Keratinocyte (primary cell): ENCODE results near the gene CSK. TPM values are rescaled to one million over a fixed set of nuclear protein-coding genes. Genes with fewer than 3 reads are reported as not detected.

Experiments
- DNase-seq: peaks from one replicate; pipeline ENCODE4 v3.0.0-alpha.2; 2011; ENCODE audit warnings: low read depth, missing footprints, low spot score
- FAIRE-seq: peaks from 2 replicates; lab custom pipeline; 2011; peaks lifted over from hg19 to GRCh38; lab: Jason Lieb, UNC
- H2AFZ ChIP-seq: 2 replicates; pipeline ENCODE4 v1.6.0; 2012; ENCODE audit warnings: low read length, control low read depth, inconsistent platforms; ENCODE audit not compliant: control insufficient read depth
- H3K27ac ChIP-seq: 2 replicates; pipeline ENCODE4 v1.5.1; 2011; ENCODE audit warnings: low read length; ENCODE audit not compliant: control insufficient read depth, insufficient read depth
- H3K27me3 ChIP-seq: 3 replicates; pipeline ENCODE4 v1.6.0; 2011; ENCODE audit warnings: low read length; ENCODE audit not compliant: control insufficient read depth, insufficient read depth; ENCODE audit errors: extremely low read depth
- H3K36me3 ChIP-seq, 2 experiments: 2 replicates in 1 of 2; 3 replicates in 1 of 2; pipeline ENCODE4 v1.5.1; 2011; ENCODE audit warnings: low read length in 2 of 2, mild to moderate bottlenecking in 1 of 2; ENCODE audit not compliant: control insufficient read depth in 2 of 2, insufficient read depth in 2 of 2; ENCODE audit errors: extremely low read depth in 1 of 2
- H3K4me1 ChIP-seq: 3 replicates; pipeline ENCODE4 v1.5.1; 2011; ENCODE audit warnings: low read length; ENCODE audit not compliant: control insufficient read depth, insufficient read depth; ENCODE audit errors: extremely low read depth
- H3K4me2 ChIP-seq: 3 replicates; pipeline ENCODE4 v1.6.0; 2011; ENCODE audit warnings: low read depth, low read length; ENCODE audit not compliant: control insufficient read depth, insufficient read depth; ENCODE audit errors: extremely low read depth
- H3K4me3 ChIP-seq, 3 experiments: fragments of 200-600 bp in 1 of 3; sonication (generic) in 1 of 3; 2 replicates in 2 of 3; 3 replicates in 1 of 3; pipeline ENCODE4 v1.5.1; 2011 to 2016; ENCODE audit warnings: low read length in 3 of 3, mild to moderate bottlenecking in 3 of 3, control low read depth in 2 of 3, inconsistent platforms in 1 of 3, low read depth in 1 of 3, mixed read lengths in 1 of 3, mixed run types in 1 of 3, moderate library complexity in 1 of 3; ENCODE audit not compliant: control insufficient read depth in 2 of 3, insufficient read depth in 2 of 3; ENCODE audit errors: extremely low read depth in 1 of 3
- H3K79me2 ChIP-seq: 2 replicates; pipeline ENCODE4 v1.6.0; 2012; ENCODE audit warnings: low read length; ENCODE audit not compliant: control insufficient read depth, insufficient read depth
- H3K9ac ChIP-seq: 3 replicates; pipeline ENCODE4 v1.6.0; 2011; ENCODE audit warnings: low read length; ENCODE audit not compliant: control insufficient read depth, insufficient read depth; ENCODE audit errors: extremely low read depth
- H3K9me1 ChIP-seq: 3 replicates; pipeline ENCODE4 v1.6.0; 2011; ENCODE audit warnings: low read length; ENCODE audit not compliant: control insufficient read depth, insufficient read depth; ENCODE audit errors: extremely low read depth
- H3K9me3 ChIP-seq: 2 replicates; pipeline ENCODE4 v1.5.1; 2012; ENCODE audit warnings: low read depth, low read length; ENCODE audit not compliant: control insufficient read depth
- H4K20me1 ChIP-seq: 3 replicates; pipeline ENCODE4 v1.6.0; 2011; ENCODE audit warnings: low read length; ENCODE audit not compliant: control insufficient read depth, insufficient read depth; ENCODE audit errors: extremely low read depth
- CTCF ChIP-seq, 3 experiments: IDR thresholded peaks in 1 of 3; conservative IDR thresholded peaks in 1 of 3; optimal IDR thresholded peaks in 1 of 3; 2 replicates in 2 of 3; 3 replicates in 1 of 3; pipeline versions ENCODE3 to v1.5.1; 2011; ENCODE audit warnings: low read length in 3 of 3, mild to moderate bottlenecking in 3 of 3, moderate library complexity in 2 of 3, control low read depth in 1 of 3, inconsistent platforms in 1 of 3; ENCODE audit not compliant: insufficient read depth in 2 of 3; ENCODE audit errors: extremely low read depth in 1 of 3
- EZH2 ChIP-seq: IDR thresholded peaks from one replicate; pipeline ENCODE4 v1.6.1; 2012; ENCODE audit warnings: inconsistent platforms, mild to moderate bottlenecking, low read length, moderate library complexity
- dilution Hi-C: fragments of 300-500 bp; cut with MboI; formaldehyde crosslinking; loops from one replicate; pipeline ENCODE4 v1.7.0; 2020; ENCODE audit warnings: low sequenced_read_pairs; ENCODE audit not compliant: extremely low pct_ligation_motif_present
- polyA plus RNA-seq, 5 experiments: library from polyadenylated mRNA; depleted of rRNA in 3 of 5; stranded (reverse) in 3 of 5; stranded (forward) in 1 of 5; unstranded in 1 of 5; fragments of >200 nt; gene quantifications; 1 replicate in 1 of 5; 2 replicates in 3 of 5; 3 replicates in 1 of 5; pipeline versions ENCODE4 v1.2.1 to v1.2.3, GENCODE V29; 2011 to 2012; ENCODE audit warnings: missing spikeins in 2 of 5, low read depth in 1 of 5, low replicate concordance in 1 of 5

CSK gene
- polyA plus RNA-seq, 1 donor (not counting 4 experiments of a cell fraction or from before 2014, with no cell fraction given), result 17.2 TPM

- Histone ChIP-seq H3K9me3 (no peaks in the 10 kb centered on the region), H2AFZ (no peak overlapping the region), H4K20me1 (peaks cover 39% of the 10 kb centered on the region), H3K79me2 (peaks cover 81% of the 10 kb centered on the region), H3K4me2 (no peak overlapping the region), H3K4me1 (peaks cover 61% of the 10 kb centered on the region), H3K9me1 (peaks cover 21% of the 10 kb centered on the region), H3K4me3 (no peak overlapping the region), H3K9ac (no peak overlapping the region), H3K27ac (no peak overlapping the region), H3K27me3 (no peaks in the 10 kb centered on the region), H3K36me3 (peaks cover 1 to 5% of the 10 kb centered on the region in 2 experiments)
- no peak for FAIRE-seq
- no peak for DNase-seq
- dilution Hi-C loops, result no loop called here
- TF ChIP-seq CTCF (optimal IDR thresholded peaks at IDR 0.05 in 1 of 3, IDR thresholded peaks at IDR 0.05 in 1 of 3, conservative IDR thresholded peaks at IDR 0.05 in 1 of 3; ENCODE audit: extremely low read depth in 1 of 3, insufficient read depth in 2 of 3, low read length in 3 of 3) (no peak), EZH2 (no peak)
Observed at GRCh38 chr15:74791667-74792066, 9.8 kb downstream of the CSK start.

- H3K4me1 ChIP-seq, result peaks cover 54% of the 10 kb centered on the region
- H3K9me3 ChIP-seq, result no peaks in the 10 kb centered on the region
- no peak overlapping the region for H2AFZ ChIP-seq
- no peak overlapping the region for H3K4me2 ChIP-seq
- H3K9ac ChIP-seq, result no peak overlapping the region
- DNase-seq (no peak), FAIRE-seq (no peak)
- H3K27ac ChIP-seq, result no peak overlapping the region
- H3K9me1 ChIP-seq, result peaks cover 15% of the 10 kb centered on the region
- H3K79me2 ChIP-seq, result peaks cover 80% of the 10 kb centered on the region
- TF ChIP-seq EZH2 (no peak), CTCF (optimal IDR thresholded peaks at IDR 0.05 in 1 of 3, IDR thresholded peaks at IDR 0.05 in 1 of 3, conservative IDR thresholded peaks at IDR 0.05 in 1 of 3; ENCODE audit: extremely low read depth in 1 of 3, insufficient read depth in 2 of 3, low read length in 3 of 3) (no peak)
- no peak overlapping the region for H3K4me3 ChIP-seq
- H4K20me1 ChIP-seq, result peaks cover 37% of the 10 kb centered on the region
- peaks cover 1 to 5% of the 10 kb centered on the region in 2 experiments for H3K36me3 ChIP-seq
- H3K27me3 ChIP-seq, result no peaks in the 10 kb centered on the region
- dilution Hi-C loops, result no loop called here
Observed at GRCh38 chr15:74792227-74793016, 10.5 kb downstream of the CSK start.
